OCI-LY1 (cell line): ENCODE measurements around the gene HRK.

Experiments used
- CTCF ChIP-seq: fragments of 200-600 bp; sonication (generic), shearing (Covaris generic); IDR thresholded peaks from 2 replicates; pipeline ENCODE4 v1.5.1; 2017; ENCODE audit warnings: mild to moderate bottlenecking, antibody characterized with exemption, low read length, moderate library complexity, mixed read lengths
- EZH2 ChIP-seq: fragments of 200-600 bp; sonication (generic), shearing (Covaris generic); IDR thresholded peaks from 2 replicates; pipeline ENCODE4 v1.8.0; 2017; ENCODE audit warnings: borderline replicate concordance, mixed run types, mild to moderate bottlenecking, antibody characterized with exemption, low read length, moderate library complexity, mixed read lengths

- TF ChIP-seq CTCF (no peak), EZH2 (no peak)
Observed at GRCh38 chr12:116919706-116920485, 38.7 kb upstream of the HRK start.
